Natural killer cell (primary cell): Measurements from ENCODE around the gene MAGEA11. TPM values are rescaled to one million over a fixed set of nuclear protein-coding genes. Genes with fewer than 3 reads are reported as not detected.
"Not testable (repeated sequence)": the region's sequence is repeated elsewhere in the genome, so short reads cannot be mapped to it uniquely, and the experiment has no call there.

Experiments
- ATAC-seq, 3 donors: fragments of 150-1000 bp in 2 of 3; fragments of 200-7000 bp in 1 of 3; cut with Tn5 transposase; 1 replicate in 1 of 3; 2 replicates in 2 of 3; pipeline ENCODE4 v1.10.0; 2021; ENCODE audit warnings: mild to moderate bottlenecking in 2 of 3, moderate library complexity in 2 of 3
- DNase-seq, 2 donors: peaks; one replicate each; pipeline versions ENCODE4 v3.0.0 to v3.0.0-alpha.2; 2013 to 2021; ENCODE audit warnings: mixed read lengths in 1 of 2
- H3K27ac ChIP-seq: one replicate; pipeline ENCODE4 v1.5.1; 2013; ENCODE audit warnings: mild to moderate bottlenecking, low read length
- H3K27me3 ChIP-seq: one replicate; pipeline ENCODE4 v1.6.1; 2013; ENCODE audit warnings: low read length; ENCODE audit not compliant: control insufficient read depth, insufficient read depth
- H3K36me3 ChIP-seq: one replicate; pipeline ENCODE4 v1.6.1; 2013; ENCODE audit warnings: low read length; ENCODE audit not compliant: control insufficient read depth, insufficient read depth
- H3K4me1 ChIP-seq: one replicate; pipeline ENCODE4 v1.6.1; 2013; ENCODE audit warnings: low read length; ENCODE audit not compliant: control insufficient read depth, insufficient read depth
- H3K4me3 ChIP-seq: one replicate; pipeline ENCODE4 v1.5.1; 2013; ENCODE audit warnings: low read length
- H3K9me3 ChIP-seq: one replicate; pipeline ENCODE4 v1.6.1; 2013; ENCODE audit warnings: low read length; ENCODE audit not compliant: control insufficient read depth, insufficient read depth
- H3K27ac Mint-ChIP-seq, 2 donors: one replicate each; pipeline ENCODE4 v1.8.0; 2022; ENCODE audit warnings: mild to moderate bottlenecking in 2 of 2, mixed read lengths in 2 of 2, moderate library complexity in 1 of 2
- H3K27me3 Mint-ChIP-seq, 2 donors: one replicate each; pipeline ENCODE4 v1.8.0; 2022; ENCODE audit warnings: low read depth in 2 of 2, mixed read lengths in 2 of 2
- H3K36me3 Mint-ChIP-seq: one replicate; pipeline ENCODE4 v1.8.0; 2022; ENCODE audit warnings: mixed read lengths
- H3K4me1 Mint-ChIP-seq, 2 donors: one replicate each; pipeline ENCODE4 v1.8.0; 2022; ENCODE audit warnings: mixed read lengths in 2 of 2
- H3K4me3 Mint-ChIP-seq: one replicate; pipeline ENCODE4 v1.8.0; 2022; ENCODE audit warnings: mild to moderate bottlenecking, moderate library complexity, mixed read lengths
- H3K9me3 Mint-ChIP-seq, 2 donors: one replicate each; pipeline ENCODE4 v1.8.0; 2022; ENCODE audit warnings: mixed read lengths in 2 of 2
- WGBS: methylation state at CpG from one replicate; pipeline ENCODE4 v1.1.7; 2013; ENCODE audit warnings: missing lambda C conversion rate; ENCODE audit not compliant: insufficient coverage; 5-methylcytosine and 5-hydroxymethylcytosine counted together
- intact Hi-C: fragments of 100-400 bp; cut with micrococcal nuclease; formaldehyde crosslinking; loops from one replicate; pipeline ENCODE4 v1.14.2; 2022
- total RNA-seq, 4 donors: library from RNA; stranded (reverse); fragments of 120-200 nt in 1 of 4; gene quantifications; one replicate each; pipeline versions ENCODE4 v1.2.3 to v1.2.4, GENCODE V29; 2013 to 2022
- TF ChIP-seq, protein P1 (sequence below): fragments of 200-600 bp; IDR thresholded peaks from one replicate; pipeline ENCODE4 v1.8.0; 2022; ENCODE audit warnings: antibody characterized with exemption

MAGEA11 gene
- total RNA-seq, 3 donors from 2014 or later (not counting 1 experiment from before 2014, with no cell fraction given): not detected

DNA sequence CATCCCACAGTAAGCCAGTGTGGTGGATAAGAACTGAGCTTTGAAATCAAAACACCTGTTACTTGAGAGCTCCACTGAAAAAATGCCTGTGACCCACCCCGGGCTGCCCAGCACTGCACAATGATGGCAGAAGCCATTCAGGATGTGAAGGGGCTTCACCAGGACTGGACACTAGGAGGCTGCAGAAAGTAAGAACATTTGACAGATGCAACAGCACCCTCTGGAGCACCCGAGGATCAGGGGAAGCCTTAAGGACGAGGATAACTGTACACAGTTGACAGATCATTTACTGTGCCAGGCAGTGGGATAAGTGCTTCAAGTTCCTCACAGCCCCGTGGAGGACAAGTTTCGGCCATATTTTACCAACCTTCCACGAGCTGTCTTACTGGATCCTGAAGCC, 30.4 kb downstream of the MAGEA11 start:
- H3K9me3 ChIP-seq, intact Hi-C loops, H3K9me3 Mint-ChIP-seq, DNase-seq, ATAC-seq, H3K4me3 ChIP-seq, H3K4me3 Mint-ChIP-seq, H3K36me3 Mint-ChIP-seq, H3K27me3 Mint-ChIP-seq, H3K4me1 Mint-ChIP-seq, H3K27ac ChIP-seq, H3K4me1 ChIP-seq, H3K27me3 ChIP-seq, H3K36me3 ChIP-seq, H3K27ac Mint-ChIP-seq: not testable (repeated sequence)
- WGBS: no CpG with 5 or more reads among the region's 6 CpGs

DNA sequence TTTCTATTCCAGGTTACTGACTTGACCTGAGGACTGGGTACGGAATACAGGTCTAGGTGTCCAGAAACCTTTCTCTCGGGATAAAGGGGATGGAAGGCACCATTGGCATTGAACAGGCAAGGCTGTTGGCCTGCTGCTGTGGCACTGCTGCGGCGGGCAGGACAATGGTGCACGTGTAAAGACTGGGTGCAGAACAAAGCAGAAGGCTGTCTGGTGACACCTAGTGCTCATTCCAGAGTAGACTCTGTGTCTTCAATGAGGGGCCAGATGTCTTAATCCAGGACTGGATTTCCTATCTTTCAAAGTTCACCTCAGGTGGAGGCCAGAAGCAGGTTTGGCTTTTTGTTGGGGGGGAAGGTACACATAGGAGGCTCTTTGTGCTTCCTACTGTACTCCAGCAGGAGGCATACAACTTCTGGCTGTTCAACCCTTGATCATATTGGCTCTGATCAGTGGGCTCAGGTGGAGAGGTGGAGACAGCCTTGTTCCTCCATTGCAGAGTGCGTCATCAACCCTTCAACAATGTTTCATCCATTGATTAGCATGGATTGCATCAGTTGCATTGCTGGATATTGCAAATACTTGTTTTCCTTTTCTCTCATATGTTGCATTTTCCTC, 34.6 kb downstream of the MAGEA11 start:
- H3K27ac ChIP-seq, H3K4me1 ChIP-seq, H3K27me3 Mint-ChIP-seq, H3K36me3 Mint-ChIP-seq, H3K4me3 Mint-ChIP-seq, H3K27me3 ChIP-seq, H3K27ac Mint-ChIP-seq, H3K36me3 ChIP-seq, H3K4me1 Mint-ChIP-seq, H3K9me3 Mint-ChIP-seq, H3K9me3 ChIP-seq, H3K4me3 ChIP-seq, DNase-seq, intact Hi-C loops: not testable (repeated sequence)
- peak in 1 of 3 donors; percentile 33 for ATAC-seq
- no CpG with 5 or more reads among the region's 6 CpGs for WGBS

DNA sequence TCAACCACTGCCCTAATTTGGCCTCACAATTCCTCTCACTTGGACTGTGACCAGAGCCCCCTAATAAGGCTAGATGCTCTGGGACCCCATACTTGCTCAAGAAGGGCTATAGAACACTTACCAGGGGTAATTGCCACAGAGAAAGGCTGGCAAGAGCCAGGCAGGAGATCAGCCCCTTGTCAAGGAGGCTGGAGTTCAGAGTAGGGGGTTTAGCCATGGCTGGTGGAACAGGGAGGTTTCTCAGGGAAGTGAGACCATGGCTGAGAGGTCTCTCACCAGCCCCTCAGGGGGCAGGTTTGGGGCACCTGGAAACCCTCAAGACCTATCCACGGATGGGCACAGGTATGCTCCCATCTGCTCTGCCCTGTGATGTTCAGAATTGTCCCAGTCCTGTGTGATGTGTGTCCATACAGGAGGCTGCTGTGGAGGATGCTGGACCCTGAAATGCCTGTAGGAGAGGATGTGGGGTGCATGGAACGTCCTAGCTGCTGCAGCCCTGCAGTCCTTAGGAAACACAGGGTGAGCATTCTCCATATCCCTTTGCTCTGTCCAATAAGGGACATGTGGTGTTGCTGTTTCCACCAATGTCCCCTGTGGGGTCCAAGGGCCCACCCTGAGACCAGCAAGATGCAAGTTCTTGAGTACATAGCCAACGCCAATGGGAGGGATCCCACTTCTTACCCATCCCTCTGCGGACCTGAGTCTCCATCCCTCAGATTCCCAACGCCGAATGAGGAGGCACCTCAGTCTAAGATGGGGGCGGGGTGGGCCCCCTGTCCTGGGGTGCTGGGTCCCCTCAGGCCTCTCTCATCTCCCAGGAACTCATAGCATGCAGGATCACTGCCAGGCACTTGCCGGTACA, 45.6 kb downstream of the MAGEA11 start:
- H3K9me3 Mint-ChIP-seq: no peaks in the 10 kb centered on the region
- Histone ChIP-seq H3K4me3 (no peak overlapping the region), H3K4me1 (no peaks in the 10 kb centered on the region), H3K27me3 (no peaks in the 10 kb centered on the region), H3K27ac (no peak overlapping the region), H3K36me3 (no peaks in the 10 kb centered on the region), H3K9me3 (no peaks in the 10 kb centered on the region)
- no peak overlapping the region for H3K4me3 Mint-ChIP-seq
- ATAC-seq (no peak), DNase-seq (no peak)
- peaks cover 0 to 20% of the 10 kb centered on the region in 2 donors for H3K27me3 Mint-ChIP-seq
- H3K36me3 Mint-ChIP-seq: no peaks in the 10 kb centered on the region
- intact Hi-C loops: no loop called here
- no peak overlapping the region for H3K27ac Mint-ChIP-seq
- 84% methylated on average over 7 of the region's 8 CpGs for WGBS
- TF ChIP-seq, protein P1, sequence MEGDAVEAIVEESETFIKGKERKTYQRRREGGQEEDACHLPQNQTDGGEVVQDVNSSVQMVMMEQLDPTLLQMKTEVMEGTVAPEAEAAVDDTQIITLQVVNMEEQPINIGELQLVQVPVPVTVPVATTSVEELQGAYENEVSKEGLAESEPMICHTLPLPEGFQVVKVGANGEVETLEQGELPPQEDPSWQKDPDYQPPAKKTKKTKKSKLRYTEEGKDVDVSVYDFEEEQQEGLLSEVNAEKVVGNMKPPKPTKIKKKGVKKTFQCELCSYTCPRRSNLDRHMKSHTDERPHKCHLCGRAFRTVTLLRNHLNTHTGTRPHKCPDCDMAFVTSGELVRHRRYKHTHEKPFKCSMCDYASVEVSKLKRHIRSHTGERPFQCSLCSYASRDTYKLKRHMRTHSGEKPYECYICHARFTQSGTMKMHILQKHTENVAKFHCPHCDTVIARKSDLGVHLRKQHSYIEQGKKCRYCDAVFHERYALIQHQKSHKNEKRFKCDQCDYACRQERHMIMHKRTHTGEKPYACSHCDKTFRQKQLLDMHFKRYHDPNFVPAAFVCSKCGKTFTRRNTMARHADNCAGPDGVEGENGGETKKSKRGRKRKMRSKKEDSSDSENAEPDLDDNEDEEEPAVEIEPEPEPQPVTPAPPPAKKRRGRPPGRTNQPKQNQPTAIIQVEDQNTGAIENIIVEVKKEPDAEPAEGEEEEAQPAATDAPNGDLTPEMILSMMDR: no peak
- no peaks in the 10 kb centered on the region for H3K4me1 Mint-ChIP-seq

DNA sequence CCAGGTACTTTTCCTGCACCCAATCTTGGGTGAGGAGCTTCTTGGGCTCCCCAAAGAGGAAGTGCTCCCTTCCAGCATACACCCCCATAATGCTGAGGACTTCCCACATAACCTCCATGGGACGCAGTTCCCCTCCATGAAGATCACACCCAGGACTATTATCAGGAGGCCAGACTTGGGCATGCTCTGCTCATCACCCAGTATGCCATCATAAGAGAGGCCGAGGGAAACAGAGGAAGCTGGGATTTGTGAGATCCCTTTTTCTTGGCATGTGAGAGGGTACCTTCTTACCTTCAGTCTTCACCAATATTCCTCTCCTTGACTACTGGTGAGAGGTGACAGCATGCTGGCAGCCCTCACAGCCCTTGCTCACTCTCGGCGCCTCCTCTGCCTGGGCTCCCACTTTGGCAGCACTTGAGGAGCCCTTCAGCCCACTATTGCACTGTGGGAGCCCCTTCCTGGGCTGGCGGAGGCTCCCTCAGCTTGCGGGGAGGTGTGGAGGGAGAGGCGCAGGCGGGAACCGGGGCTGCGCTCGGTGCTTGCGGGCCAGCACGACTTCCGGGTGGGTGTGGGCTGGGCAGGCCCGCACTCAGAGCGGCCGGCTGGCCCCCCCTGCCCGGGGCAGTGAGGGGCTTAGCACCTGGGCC, 46.3 kb downstream of the MAGEA11 start:
- H3K9me3 Mint-ChIP-seq: no peaks in the 10 kb centered on the region
- no peak overlapping the region for H3K4me3 Mint-ChIP-seq
- Histone ChIP-seq H3K27ac (no peak overlapping the region), H3K4me1 (no peaks in the 10 kb centered on the region), H3K36me3 (no peaks in the 10 kb centered on the region), H3K27me3 (no peaks in the 10 kb centered on the region), H3K4me3 (no peak overlapping the region), H3K9me3 (no peaks in the 10 kb centered on the region)
- H3K27me3 Mint-ChIP-seq: peaks cover 0 to 17% of the 10 kb centered on the region in 2 donors
- TF ChIP-seq, protein P1: no peak
- 96% methylated on average over 16 of the region's 18 CpGs for WGBS
- ATAC-seq: no peak
- H3K4me1 Mint-ChIP-seq: no peaks in the 10 kb centered on the region
- H3K27ac Mint-ChIP-seq: no peak overlapping the region
- DNase-seq: no peak
- intact Hi-C loops: no loop called here
- H3K36me3 Mint-ChIP-seq: no peaks in the 10 kb centered on the region

DNA sequence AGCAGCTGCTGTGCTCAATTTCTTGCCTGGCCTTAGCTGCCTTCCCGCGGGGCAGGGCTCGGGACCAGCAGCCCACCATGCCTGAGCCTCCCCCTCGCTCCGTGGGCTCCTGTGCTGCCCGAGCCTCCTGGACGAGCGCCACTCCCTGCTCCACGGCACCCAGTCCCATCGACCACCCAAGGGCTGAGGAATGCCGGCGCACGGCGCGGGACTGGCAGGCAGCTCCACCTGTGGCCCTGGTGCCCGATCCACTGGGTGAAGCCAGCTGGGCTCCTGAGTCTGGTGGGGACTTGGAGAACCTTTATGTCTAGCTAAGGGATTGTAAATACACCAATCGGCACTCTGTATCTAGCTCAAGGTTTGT, 46.8 kb downstream of the MAGEA11 start:
- H3K4me1 Mint-ChIP-seq, H3K27ac ChIP-seq, H3K36me3 Mint-ChIP-seq, H3K27ac Mint-ChIP-seq, H3K9me3 Mint-ChIP-seq, H3K9me3 ChIP-seq, DNase-seq, H3K27me3 ChIP-seq, H3K4me3 Mint-ChIP-seq, H3K4me1 ChIP-seq, H3K36me3 ChIP-seq, H3K4me3 ChIP-seq, ATAC-seq, intact Hi-C loops: not testable (repeated sequence)
- H3K27me3 Mint-ChIP-seq: peaks cover 0 to 12% of the 10 kb centered on the region in 2 donors
- 98% methylated on average over 15 of the region's 17 CpGs for WGBS
